ENCODE results near the gene NRP2.

DNA sequence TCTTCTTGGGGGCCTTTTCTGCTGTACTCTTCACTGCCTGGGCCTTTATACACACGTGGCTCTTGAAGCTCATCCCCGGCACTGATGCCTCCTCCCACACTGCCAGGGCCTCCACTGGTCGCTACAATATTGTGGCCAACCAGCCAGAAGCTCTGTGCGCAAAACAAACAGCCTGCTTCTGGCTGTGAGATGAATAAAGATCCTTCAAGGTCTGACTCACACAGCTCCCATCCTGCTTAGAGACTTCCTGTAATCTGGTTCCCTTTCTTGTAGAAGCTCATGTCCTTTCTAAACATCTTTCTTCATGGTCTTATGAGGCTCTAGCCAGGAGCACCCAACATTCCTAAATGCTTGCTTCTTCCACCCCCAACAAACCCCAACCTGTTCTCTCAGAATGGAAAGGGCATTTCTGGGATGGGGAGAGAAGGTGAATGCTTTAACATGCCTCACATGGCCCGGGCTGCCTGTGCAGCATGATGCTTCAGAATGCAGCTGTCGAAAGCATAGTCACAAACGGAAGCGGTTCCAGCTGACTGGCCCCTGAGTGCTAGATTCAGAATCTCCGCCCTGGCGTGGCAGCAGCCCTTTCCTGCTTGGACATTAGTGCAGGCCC lies 24.6 kb downstream of the NRP2 start:
- TF ChIP-seq TAF1 (IDR thresholded peaks at IDR 0.05; ENCODE audit: borderline replicate concordance, low read depth, low read length) (peak; percentile 74; the same call in 1 of the 2 replicates), POLR2A (IDR thresholded peaks at IDR 0.05; ENCODE audit: low read depth, low read length) (peak; percentile 90), POLR2AphosphoS5 (IDR thresholded peaks at IDR 0.05; ENCODE audit: low read depth, low read length) (0 out of 2 replicates have a peak, but pooled peaks have one; percentile 67)
